Common myeloid progenitor, CD34-positive (primary cell): Measurements from ENCODE around the gene SYCP2L.
"Not testable (repeated sequence)": the region's sequence is repeated elsewhere in the genome, so short reads cannot be mapped to it uniquely, and the experiment has no call there.

ENCODE experiments used
- CTCF ChIA-PET: fragments of 350-600 bp; sonication (Branson Sonifier 250); formaldehyde crosslinking; loops from one replicate; lab custom pipeline; 2021; ENCODE audit warnings: antibody characterized with exemption; lab: Charles Lee
- POLR2A ChIA-PET: fragments of 350-600 bp; sonication (Branson Sonifier 250); formaldehyde crosslinking; loops from one replicate; lab custom pipeline; 2021; ENCODE audit warnings: antibody characterized with exemption; lab: Charles Lee
- DNase-seq, 3 donors: peaks; one replicate each; pipeline versions ENCODE4 v3.0.0 to v3.0.0-alpha.2; 2013
- H3K27ac ChIP-seq, 2 experiments: 1 replicate in 1 of 2; 2 replicates in 1 of 2; pipeline ENCODE4 v1.7.0; 2013; ENCODE audit warnings: inconsistent platforms in 2 of 2, low read length in 2 of 2, mild to moderate bottlenecking in 2 of 2, low read depth in 1 of 2, moderate library complexity in 1 of 2; ENCODE audit not compliant: severe bottlenecking in 2 of 2, insufficient read depth in 1 of 2, poor library complexity in 1 of 2
- H3K27me3 ChIP-seq, 5 experiments: replicated peaks in 2 of 5; 1 replicate in 3 of 5; 2 replicates in 2 of 5; pipeline versions ENCODE4 v1.6.1 to v1.7.0; 2013; ENCODE audit warnings: low read length in 4 of 5, mild to moderate bottlenecking in 2 of 5, moderate library complexity in 2 of 5, inconsistent platforms in 1 of 5; ENCODE audit not compliant: insufficient read depth in 5 of 5, control insufficient read depth in 4 of 5
- H3K36me3 ChIP-seq, 4 experiments: 1 replicate in 2 of 4; 2 replicates in 2 of 4; pipeline versions ENCODE4 v1.6.1 to v1.7.0; 2013; ENCODE audit warnings: low read length in 3 of 4, control low read depth in 1 of 4, mild to moderate bottlenecking in 1 of 4; ENCODE audit not compliant: control insufficient read depth in 4 of 4, insufficient read depth in 4 of 4
- H3K4me1 ChIP-seq, 4 experiments: 1 replicate in 3 of 4; 2 replicates in 1 of 4; pipeline versions ENCODE4 v1.6.1 to v1.7.1; 2013; ENCODE audit warnings: low read length in 3 of 4, mild to moderate bottlenecking in 3 of 4, control low read depth in 1 of 4, inconsistent platforms in 1 of 4, moderate library complexity in 1 of 4; ENCODE audit not compliant: control insufficient read depth in 4 of 4, insufficient read depth in 4 of 4; ENCODE audit errors: control extremely low read depth in 1 of 4
- H3K4me3 ChIP-seq, 7 experiments: 1 replicate in 4 of 7; 2 replicates in 3 of 7; pipeline versions ENCODE4 v1.5.1 to v1.7.0; 2013; ENCODE audit warnings: mild to moderate bottlenecking in 7 of 7, low read length in 6 of 7, moderate library complexity in 6 of 7, inconsistent platforms in 2 of 7, low read depth in 2 of 7, control low read depth in 1 of 7; ENCODE audit not compliant: insufficient read depth in 4 of 7, control insufficient read depth in 1 of 7; ENCODE audit errors: extremely low read depth in 1 of 7
- H3K9me3 ChIP-seq, 5 experiments: 1 replicate in 4 of 5; 2 replicates in 1 of 5; pipeline versions ENCODE4 v1.6.1 to v1.7.1; 2013; ENCODE audit warnings: low read length in 4 of 5, mild to moderate bottlenecking in 2 of 5, inconsistent platforms in 1 of 5, low read depth in 1 of 5, moderate library complexity in 1 of 5; ENCODE audit not compliant: control insufficient read depth in 4 of 5, insufficient read depth in 2 of 5; ENCODE audit errors: control extremely low read depth in 1 of 5
- WGBS: methylation state at CpG from one replicate; pipeline ENCODE4 v1.1.5; 2013; ENCODE audit not compliant: insufficient coverage; 5-methylcytosine and 5-hydroxymethylcytosine counted together

SYCP2L gene

GRCh38 chr6:10862361-10862760, 24.5 kb upstream of the SYCP2L start:
- no peaks in the 10 kb centered on the region for H3K4me1 ChIP-seq
- no peaks in the 10 kb centered on the region for H3K36me3 ChIP-seq
- H3K27me3 ChIP-seq, result no peaks in the 10 kb centered on the region
- H3K4me3 ChIP-seq, result no peak overlapping the region
- ChIA-PET CTCF (interaction anchor here (0.8 kb wide), 1 partner anchor 10 kb away, joined by 3 read pairs; no protein-coding TSS in a partner anchor), POLR2A (no interaction called here)
- DNase-seq, result no peak
- no peak overlapping the region for H3K27ac ChIP-seq
- H3K9me3 ChIP-seq, result no peaks in the 10 kb centered on the region
- 87% methylated on average over 4 of the region's 4 CpGs for WGBS

DNA sequence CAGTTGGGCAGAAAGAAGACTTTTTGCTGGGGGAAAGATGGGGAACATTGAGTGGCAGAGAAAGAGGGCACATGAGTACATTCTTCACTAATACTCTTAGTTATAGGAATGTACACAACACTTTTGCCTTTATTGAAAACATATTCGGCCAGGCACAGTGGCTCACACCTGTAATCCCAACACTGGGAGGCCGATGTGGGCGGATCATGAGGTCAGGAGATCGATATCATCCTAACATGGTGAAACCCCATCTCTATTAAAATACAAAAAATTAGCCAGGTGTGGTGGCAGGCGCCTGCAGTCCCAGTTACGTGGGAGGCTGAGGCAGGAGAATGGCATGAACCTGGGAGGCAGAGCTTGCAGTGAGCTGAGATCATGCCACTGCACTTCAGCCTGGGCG, 23.8 kb upstream of the SYCP2L start:
- H3K9me3 ChIP-seq, DNase-seq, CTCF ChIA-PET, H3K36me3 ChIP-seq, H3K4me3 ChIP-seq, H3K27me3 ChIP-seq, POLR2A ChIA-PET, H3K4me1 ChIP-seq, H3K27ac ChIP-seq: not testable (repeated sequence)
- WGBS, result 100% methylated on average over 5 of the region's 7 CpGs

DNA sequence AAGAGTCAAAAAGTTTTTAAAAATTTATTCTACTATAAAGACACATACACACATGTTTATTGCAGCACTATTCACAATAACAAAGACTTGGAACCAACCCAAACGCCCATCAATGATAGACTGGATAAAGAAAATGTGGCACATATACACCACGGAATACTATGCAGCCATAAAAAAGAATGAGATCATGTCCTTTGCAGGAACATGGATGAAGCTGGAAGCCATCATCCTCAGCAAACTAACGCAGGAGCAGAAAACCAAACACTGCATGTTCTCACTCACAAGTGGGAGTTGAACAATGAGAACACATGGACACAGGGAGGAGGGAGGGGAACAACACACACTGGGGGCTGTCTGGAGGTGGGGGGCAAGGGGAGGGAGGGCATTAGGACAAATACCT, 20.1 kb upstream of the SYCP2L start:
- H3K4me1 ChIP-seq, DNase-seq, H3K4me3 ChIP-seq, H3K36me3 ChIP-seq, H3K9me3 ChIP-seq, H3K27me3 ChIP-seq, POLR2A ChIA-PET, H3K27ac ChIP-seq: not testable (repeated sequence)
- CTCF ChIA-PET, result interaction anchor here (1.4 kb wide), 1 partner anchor 23 kb away, joined by 3 read pairs; no protein-coding TSS in a partner anchor
- WGBS, result no CpG with 5 or more reads among the region's 3 CpGs

DNA sequence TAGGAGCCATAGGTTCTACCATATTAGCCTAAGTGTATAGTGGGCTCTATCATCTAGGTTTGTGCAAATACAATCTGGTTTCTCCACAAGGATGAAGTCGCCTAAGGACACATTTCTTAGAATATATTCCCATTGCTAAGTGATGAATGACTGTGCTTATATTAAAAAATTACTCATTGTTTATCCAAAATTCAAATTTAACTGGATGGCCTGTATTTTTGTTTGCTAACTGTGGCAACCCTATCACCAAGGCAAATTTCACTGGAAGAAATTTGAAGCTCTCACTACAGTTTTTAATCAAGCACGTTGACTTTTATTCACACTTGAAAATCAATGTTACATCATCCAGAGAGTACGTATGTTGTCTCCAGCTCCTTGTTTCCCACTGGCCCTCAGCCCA, 18.9 kb upstream of the SYCP2L start:
- H3K27ac ChIP-seq, result no peak overlapping the region
- H3K36me3 ChIP-seq, result no peaks in the 10 kb centered on the region
- H3K9me3 ChIP-seq, result no peaks in the 10 kb centered on the region
- 100% methylated on average over 2 of the region's 3 CpGs for WGBS
- POLR2A ChIA-PET, result no interaction called here
- peaks cover 0 to 2% (median 0%) of the 10 kb centered on the region in 5 experiments for H3K27me3 ChIP-seq
- no peak for DNase-seq
- H3K4me1 ChIP-seq, result no peaks in the 10 kb centered on the region
- CTCF ChIA-PET, result no interaction called here
- no peak overlapping the region for H3K4me3 ChIP-seq

- no peak for DNase-seq
- H3K36me3 ChIP-seq, result no peaks in the 10 kb centered on the region
- no peak overlapping the region for H3K4me3 ChIP-seq
- POLR2A ChIA-PET, result no interaction called here
- peaks cover 0 to 19% (median 3%) of the 10 kb centered on the region in 5 experiments for H3K27me3 ChIP-seq
- no CpG with 5 or more reads among the region's 1 CpG for WGBS
- H3K9me3 ChIP-seq, result no peaks in the 10 kb centered on the region
- no peak overlapping the region for H3K27ac ChIP-seq
- no peaks in the 10 kb centered on the region for H3K4me1 ChIP-seq
- CTCF ChIA-PET, result no interaction called here
Observed at GRCh38 chr6:10873374-10873773, 13.5 kb upstream of the SYCP2L start.

GRCh38 chr6:10874207-10874606, 12.6 kb upstream of the SYCP2L start:
- DNase-seq, result no peak
- no peaks in the 10 kb centered on the region for H3K9me3 ChIP-seq
- ChIA-PET CTCF (no interaction called here), POLR2A (no interaction called here)
- WGBS, result 94% methylated on average over 6 of the region's 6 CpGs
- no peak overlapping the region for H3K4me3 ChIP-seq
- H3K27ac ChIP-seq, result no peak overlapping the region
- no peaks in the 10 kb centered on the region for H3K4me1 ChIP-seq
- no peaks in the 10 kb centered on the region for H3K36me3 ChIP-seq
- peaks cover 0 to 25% (median 6%) of the 10 kb centered on the region in 5 experiments for H3K27me3 ChIP-seq

DNA sequence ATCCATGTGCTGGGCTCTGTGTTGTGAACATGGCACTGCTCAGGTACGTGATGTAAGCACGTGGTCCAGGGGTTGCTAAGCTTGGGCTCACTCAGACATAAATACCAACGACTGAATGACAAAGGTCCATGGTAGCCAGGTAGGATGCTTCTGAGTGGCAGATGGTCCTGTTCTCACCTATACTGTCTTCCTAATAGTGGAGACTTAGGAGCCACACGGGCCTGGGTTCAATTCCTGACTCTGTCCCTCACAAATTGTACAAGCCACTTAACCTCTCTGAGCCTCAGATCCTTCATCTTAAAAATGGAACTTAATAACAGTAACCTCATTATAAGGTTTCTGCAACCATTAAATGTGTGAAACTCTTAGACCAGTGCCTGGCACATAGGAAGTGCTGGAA, 11.8 kb upstream of the SYCP2L start:
- WGBS, result 96% methylated on average over 4 of the region's 4 CpGs
- no peaks in the 10 kb centered on the region for H3K36me3 ChIP-seq
- no peaks in the 10 kb centered on the region for H3K4me1 ChIP-seq
- H3K9me3 ChIP-seq, result no peaks in the 10 kb centered on the region
- POLR2A ChIA-PET, result no interaction called here
- H3K4me3 ChIP-seq, result no peak overlapping the region
- H3K27ac ChIP-seq, result no peak overlapping the region
- no peak for DNase-seq
- CTCF ChIA-PET, result interaction anchor here (1.6 kb wide), 1 partner anchor 12 kb away, joined by 6 read pairs; the partner anchor contains the start of gene SYCP2L
- H3K27me3 ChIP-seq, result peaks cover 0 to 32% (median 6%) of the 10 kb centered on the region in 5 experiments
